DMS53 treated with DMSO at 0.1 percent for 48 hours (cell line): ENCODE data around the gene UCP1.
A peak's percentile ranks its signal among the peaks of the same experiment; 100 is the strongest.

Experiments used
- DNase-seq: peaks from one replicate; lab custom pipeline; 2025; ENCODE audit not compliant: unreplicated experiment; lab: John Stamatoyannopoulos, UW

UCP1 gene

GRCh38 chr4:140568507-140569306 is at the start of gene UCP1:
UCP1 (minus strand) TSS chr4:140568961; CDS start chr4:140568729, 232 bp downstream.
- peak; percentile 1 for DNase-seq

GRCh38 chr4:140617499-140618248 is 48.9 kb upstream of the UCP1 start:
- no peak for DNase-seq

GRCh38 chr4:140615451-140615850 is 46.7 kb upstream of the UCP1 start:
- no peak for DNase-seq

- DNase-seq: no peak
Observed at GRCh38 chr4:140612357-140612756, 43.6 kb upstream of the UCP1 start.

- no peak for DNase-seq
Observed at GRCh38 chr4:140611854-140612253, 43.1 kb upstream of the UCP1 start.

- DNase-seq: peak; percentile 41
Observed at GRCh38 chr4:140609548-140610425, 41.0 kb upstream of the UCP1 start.

GRCh38 chr4:140607852-140608251 is 39.1 kb upstream of the UCP1 start:
- no peak for DNase-seq

GRCh38 chr4:140604544-140604943 is 35.8 kb upstream of the UCP1 start:
- DNase-seq: no peak

- no peak for DNase-seq
Observed at GRCh38 chr4:140603286-140603685, 34.5 kb upstream of the UCP1 start.

GRCh38 chr4:140602714-140603113 is 34.0 kb upstream of the UCP1 start:
- DNase-seq: no peak

GRCh38 chr4:140600408-140600807 is 31.6 kb upstream of the UCP1 start:
- no peak for DNase-seq

GRCh38 chr4:140595065-140595464 is 26.3 kb upstream of the UCP1 start:
- DNase-seq: peak; percentile 67

- DNase-seq: no peak
Observed at GRCh38 chr4:140584439-140584838, 15.7 kb upstream of the UCP1 start.

GRCh38 chr4:140581078-140581477 is 12.3 kb upstream of the UCP1 start:
- DNase-seq: no peak

GRCh38 chr4:140579278-140579677 is 10.5 kb upstream of the UCP1 start:
- DNase-seq: no peak

- DNase-seq: no peak
Observed at GRCh38 chr4:140575489-140575888, 6.7 kb upstream of the UCP1 start.

GRCh38 chr4:140571620-140572019 is 2.9 kb upstream of the UCP1 start:
- no peak for DNase-seq

GRCh38 chr4:140569307-140569638 is 512 bp upstream of the UCP1 start:
- no peak for DNase-seq

- DNase-seq: no peak
Observed at GRCh38 chr4:140559696-140560095, 9.1 kb downstream of the UCP1 start.

GRCh38 chr4:140557831-140558435 is 10.8 kb downstream of the UCP1 start:
- no peak for DNase-seq
